Hepatocyte (in vitro differentiated cells): ENCODE data around the gene CWC25. TPM values are rescaled to one million over a fixed set of nuclear protein-coding genes. Genes with fewer than 3 reads are reported as not detected.

Experiments used
- DNase-seq: peaks from one replicate; pipeline ENCODE4 v3.0.0-alpha.2; 2016; ENCODE audit warnings: low spot score
- H2AFZ ChIP-seq: fragments of 200-600 bp; sonication (generic); 2 replicates; pipeline ENCODE4 v1.6.0; 2016; ENCODE audit warnings: antibody characterized with exemption, mild to moderate bottlenecking
- H3K27ac ChIP-seq: fragments of 200-600 bp; sonication (generic); 2 replicates; pipeline ENCODE4 v1.5.1; 2016; ENCODE audit warnings: mild to moderate bottlenecking
- H3K27me3 ChIP-seq: fragments of 200-600 bp; sonication (generic); 2 replicates; pipeline ENCODE4 v1.6.1; 2016
- H3K36me3 ChIP-seq: fragments of 200-600 bp; sonication (generic); replicated peaks from 2 replicates; pipeline ENCODE4 v1.5.1; 2016; ENCODE audit warnings: low read depth; ENCODE audit not compliant: insufficient read depth
- H3K4me1 ChIP-seq: fragments of 200-600 bp; sonication (generic); 2 replicates; pipeline ENCODE4 v1.5.1; 2016; ENCODE audit warnings: mild to moderate bottlenecking, moderate library complexity; ENCODE audit not compliant: insufficient read depth
- H3K4me2 ChIP-seq: fragments of 200-600 bp; sonication (generic); 2 replicates; pipeline ENCODE4 v1.6.0; 2016
- H3K4me3 ChIP-seq: fragments of 200-600 bp; sonication (generic); 2 replicates; pipeline ENCODE4 v1.5.1; 2016; ENCODE audit warnings: mild to moderate bottlenecking
- H3K79me2 ChIP-seq: fragments of 200-600 bp; sonication (generic); 2 replicates; pipeline ENCODE4 v1.6.0; 2017; ENCODE audit warnings: mild to moderate bottlenecking
- H3K9me2 ChIP-seq: fragments of 200-600 bp; sonication (generic); replicated peaks from 2 replicates; pipeline ENCODE4 v1.6.0; 2017; ENCODE audit warnings: mild to moderate bottlenecking; ENCODE audit not compliant: insufficient read depth
- H3K9me3 ChIP-seq: fragments of 200-600 bp; sonication (generic); 2 replicates; pipeline ENCODE4 v1.5.1; 2016; ENCODE audit warnings: low read depth, mild to moderate bottlenecking
- H4K20me1 ChIP-seq: fragments of 200-600 bp; sonication (generic); 2 replicates; pipeline ENCODE4 v1.6.0; 2016; ENCODE audit warnings: mild to moderate bottlenecking; ENCODE audit not compliant: insufficient read depth, poor library complexity, severe bottlenecking
- EZH2 ChIP-seq: fragments of 200-600 bp; sonication (generic); IDR thresholded peaks from 2 replicates; pipeline ENCODE4 v1.6.1; 2016; ENCODE audit warnings: antibody characterized with exemption, mild to moderate bottlenecking, borderline replicate concordance
- EZH2phosphoT487 ChIP-seq: fragments of 200-600 bp; sonication (generic); IDR thresholded peaks from one replicate; pipeline ENCODE4 v1.6.1; 2018; ENCODE audit warnings: antibody characterized with exemption, mild to moderate bottlenecking, low read depth, moderate library complexity; ENCODE audit not compliant: unreplicated experiment, severe bottlenecking
- WGBS: methylation state at CpG from one replicate; pipeline ENCODE4 v1.1.6; 2016; ENCODE audit warnings: low lambda C conversion rate; ENCODE audit errors: missing lambda C conversion rate; 5-methylcytosine and 5-hydroxymethylcytosine counted together
- polyA plus RNA-seq: library from polyadenylated mRNA; unstranded; fragments of >200 nt; fragmentation: Nextera tagmentation; extraction: Ambion mirVana; gene quantifications from 2 replicates; pipeline ENCODE4 v1.2.1, GENCODE V29; 2016
- total RNA-seq: library from RNA; depleted of rRNA; stranded (reverse); fragments of >200 nt; gene quantifications from 2 replicates; pipeline ENCODE4 v1.2.3, GENCODE V29; 2014
- TF ChIP-seq, protein P1 (sequence below): fragments of 200-600 bp; sonication (generic); IDR thresholded peaks from 2 replicates; pipeline ENCODE4 v1.5.1; 2016; ENCODE audit warnings: antibody characterized with exemption, mild to moderate bottlenecking; ENCODE audit not compliant: poor library complexity

CWC25 gene
- total and polyA plus RNA-seq, 2 experiments from 2014 or later: 10.0 to 18.5 TPM

DNA sequence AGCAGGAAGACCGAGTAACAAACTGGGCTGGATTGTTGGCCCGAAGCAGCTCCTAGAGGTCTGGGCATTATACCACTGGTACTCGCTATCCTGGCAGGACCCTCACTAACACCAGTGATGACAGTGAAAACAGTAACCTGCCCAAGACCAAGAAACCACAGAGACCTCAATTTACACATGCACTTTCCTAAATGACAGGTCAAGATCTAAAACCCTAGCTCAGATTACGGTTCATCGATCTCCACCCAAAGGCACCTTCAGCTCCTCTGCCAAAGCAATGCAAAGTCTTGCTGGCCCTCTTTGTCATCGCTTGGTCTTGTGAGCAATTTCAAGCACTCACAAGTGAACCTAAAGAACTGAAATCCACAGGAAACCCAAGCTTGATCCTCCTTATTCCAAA lies 27.3 kb downstream of the CWC25 start:
- DNase-seq: no peak
- peak overlapping the region; percentile 100 for H3K27ac ChIP-seq
- peaks cover 35% of the 10 kb centered on the region for H4K20me1 ChIP-seq
- no peaks in the 10 kb centered on the region for H3K9me3 ChIP-seq
- peak overlapping the region; percentile 85 for H3K4me2 ChIP-seq
- H3K4me3 ChIP-seq: peak overlapping the region; percentile 15
- H3K4me1 ChIP-seq: peaks cover 22% of the 10 kb centered on the region
- no peaks in the 10 kb centered on the region for H3K27me3 ChIP-seq
- WGBS: 84% methylated on average over 6 of the region's 6 CpGs
- H3K9me2 ChIP-seq: no peaks in the 10 kb centered on the region
- no peak overlapping the region for H2AFZ ChIP-seq
- H3K79me2 ChIP-seq: peaks cover 62% of the 10 kb centered on the region
- H3K36me3 ChIP-seq: no peaks in the 10 kb centered on the region
- TF ChIP-seq, protein P1, sequence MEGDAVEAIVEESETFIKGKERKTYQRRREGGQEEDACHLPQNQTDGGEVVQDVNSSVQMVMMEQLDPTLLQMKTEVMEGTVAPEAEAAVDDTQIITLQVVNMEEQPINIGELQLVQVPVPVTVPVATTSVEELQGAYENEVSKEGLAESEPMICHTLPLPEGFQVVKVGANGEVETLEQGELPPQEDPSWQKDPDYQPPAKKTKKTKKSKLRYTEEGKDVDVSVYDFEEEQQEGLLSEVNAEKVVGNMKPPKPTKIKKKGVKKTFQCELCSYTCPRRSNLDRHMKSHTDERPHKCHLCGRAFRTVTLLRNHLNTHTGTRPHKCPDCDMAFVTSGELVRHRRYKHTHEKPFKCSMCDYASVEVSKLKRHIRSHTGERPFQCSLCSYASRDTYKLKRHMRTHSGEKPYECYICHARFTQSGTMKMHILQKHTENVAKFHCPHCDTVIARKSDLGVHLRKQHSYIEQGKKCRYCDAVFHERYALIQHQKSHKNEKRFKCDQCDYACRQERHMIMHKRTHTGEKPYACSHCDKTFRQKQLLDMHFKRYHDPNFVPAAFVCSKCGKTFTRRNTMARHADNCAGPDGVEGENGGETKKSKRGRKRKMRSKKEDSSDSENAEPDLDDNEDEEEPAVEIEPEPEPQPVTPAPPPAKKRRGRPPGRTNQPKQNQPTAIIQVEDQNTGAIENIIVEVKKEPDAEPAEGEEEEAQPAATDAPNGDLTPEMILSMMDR: no peak
- TF ChIP-seq EZH2 (no peak), EZH2phosphoT487 (no peak)

DNA sequence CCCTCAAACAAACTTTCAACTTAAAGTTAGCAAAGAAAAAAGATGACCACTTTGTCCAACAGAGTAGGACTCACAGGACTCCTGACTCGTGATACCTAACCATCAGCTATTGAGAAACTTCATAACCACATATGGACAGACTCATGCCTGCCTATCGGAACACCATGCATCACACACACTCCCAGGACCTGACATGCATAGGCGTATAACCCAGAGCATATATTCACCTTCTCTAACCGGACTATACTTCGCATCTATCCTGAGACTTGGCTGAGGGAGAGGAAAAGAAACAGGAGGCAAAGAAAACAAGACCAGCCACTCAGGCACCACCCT lies 28.0 kb downstream of the CWC25 start:
- Histone ChIP-seq H3K9me2 (no peaks in the 10 kb centered on the region), H4K20me1 (peaks cover 40% of the 10 kb centered on the region), H3K4me1 (peaks cover 22% of the 10 kb centered on the region), H3K36me3 (no peaks in the 10 kb centered on the region), H3K4me2 (peak overlapping the region; percentile 85), H3K79me2 (peaks cover 69% of the 10 kb centered on the region), H3K27me3 (no peaks in the 10 kb centered on the region), H3K4me3 (no peak overlapping the region), H2AFZ (no peak overlapping the region), H3K27ac (peak overlapping the region; percentile 100), H3K9me3 (no peaks in the 10 kb centered on the region)
- DNase-seq: no peak
- TF ChIP-seq EZH2phosphoT487 (no peak), EZH2 (no peak)
- TF ChIP-seq, protein P1: no peak
- whole genome bisulfite sequencing: 83% methylated on average over 5 of the region's 5 CpGs

DNA sequence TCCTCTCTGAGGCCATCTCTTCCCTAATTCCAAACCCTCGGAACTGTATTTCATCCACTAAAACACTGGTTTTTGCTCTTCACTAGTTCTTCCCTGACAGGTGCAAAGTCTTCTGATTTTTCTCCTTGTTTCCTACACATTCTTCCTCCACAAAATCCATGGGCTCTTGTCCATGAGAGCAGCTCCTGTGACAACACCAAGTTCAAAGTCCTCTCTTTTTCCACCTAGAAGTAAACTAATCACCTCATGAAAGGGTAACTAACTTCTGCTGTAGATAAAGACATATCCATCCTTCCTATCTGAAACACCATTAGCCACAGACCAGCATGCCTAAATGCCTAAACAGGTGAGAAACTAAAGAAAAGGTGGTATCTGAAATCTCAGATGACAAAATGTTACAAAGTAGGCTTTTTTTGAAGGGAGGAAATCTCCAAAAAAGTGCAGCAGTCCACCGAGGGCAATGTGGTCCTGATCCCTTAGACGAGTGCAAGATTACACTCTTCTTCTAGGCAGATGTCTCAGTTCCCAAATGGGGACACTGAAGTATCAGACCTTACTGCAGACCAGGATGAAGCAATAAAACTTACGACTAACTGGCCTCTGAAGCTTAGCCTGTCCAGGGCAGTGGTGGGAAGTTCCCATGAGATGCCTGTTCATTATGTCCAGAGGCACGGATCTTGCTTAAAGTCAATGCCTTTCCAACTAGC lies 28.5 kb downstream of the CWC25 start:
- peaks cover 22% of the 10 kb centered on the region for H3K4me1 ChIP-seq

More for the DNA sequence above, 28.5 kb downstream of the CWC25 start:
- DNase-seq: peak; percentile 34
- H3K27ac ChIP-seq: peak overlapping the region; percentile 100
- peak overlapping the region; percentile 85 for H3K4me2 ChIP-seq
- TF ChIP-seq EZH2phosphoT487 (no peak), EZH2 (no peak)
- TF ChIP-seq, protein P1: no peak
- H4K20me1 ChIP-seq: peaks cover 40% of the 10 kb centered on the region
- no peaks in the 10 kb centered on the region for H3K9me2 ChIP-seq
- no peaks in the 10 kb centered on the region for H3K36me3 ChIP-seq
- H3K4me3 ChIP-seq: no peak overlapping the region
- no peak overlapping the region for H2AFZ ChIP-seq
- no peaks in the 10 kb centered on the region for H3K27me3 ChIP-seq
- H3K79me2 ChIP-seq: peaks cover 74% of the 10 kb centered on the region
- WGBS: 63% methylated on average over 5 of the region's 5 CpGs
- no peaks in the 10 kb centered on the region for H3K9me3 ChIP-seq
